ENCODE data around the gene PRB3.

PRB3 gene

GRCh38 chr12:11269607-11270006, at the start of gene PRB3:
TSS of gene PRB3 (minus strand) at chr12:11269707. CDS start at chr12:11269669, 38 bp downstream.
- DNase-seq (ENCODE audit: low read depth) = no peak
- H3K4me3 ChIP-seq (ENCODE audit: low read length) = no peak within 1 kb of the TSS
- TF ChIP-seq CTCF (conservative IDR thresholded peaks at IDR 0.05; ENCODE audit: low read depth, low read length) = no peak

DNA sequence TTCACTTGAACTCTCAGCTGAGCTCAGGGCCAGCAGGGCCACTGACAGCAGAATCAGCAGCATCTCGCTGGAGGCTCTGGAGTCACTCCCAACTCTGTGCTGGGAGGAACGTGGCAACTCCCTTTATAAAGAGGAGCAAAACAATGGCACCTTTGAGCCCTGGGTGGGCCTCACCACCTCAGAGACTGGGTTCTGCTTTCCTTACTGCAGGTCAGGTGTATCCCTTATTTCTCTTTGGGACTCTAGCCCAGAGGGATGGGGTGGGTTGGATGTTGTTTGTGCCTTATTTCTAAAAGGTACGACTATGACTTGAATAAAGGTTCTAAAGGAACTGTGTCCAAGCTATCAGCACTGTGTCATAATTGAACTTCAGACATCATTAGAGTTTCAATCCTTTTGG, 40.8 kb upstream of the PRB3 start, which contains the start of gene PRB4:
TSS of gene PRB4 (minus strand) at position 101 of the 400 bp plus-strand sequence. CDS start at position 63, 38 bp downstream.
- no peak within 1 kb of the TSS for H3K4me3 ChIP-seq (ENCODE audit: low read length)
- DNase-seq (ENCODE audit: low read depth) = no peak
- no peak for TF ChIP-seq CTCF (conservative IDR thresholded peaks at IDR 0.05; ENCODE audit: low read depth, low read length)

DNA sequence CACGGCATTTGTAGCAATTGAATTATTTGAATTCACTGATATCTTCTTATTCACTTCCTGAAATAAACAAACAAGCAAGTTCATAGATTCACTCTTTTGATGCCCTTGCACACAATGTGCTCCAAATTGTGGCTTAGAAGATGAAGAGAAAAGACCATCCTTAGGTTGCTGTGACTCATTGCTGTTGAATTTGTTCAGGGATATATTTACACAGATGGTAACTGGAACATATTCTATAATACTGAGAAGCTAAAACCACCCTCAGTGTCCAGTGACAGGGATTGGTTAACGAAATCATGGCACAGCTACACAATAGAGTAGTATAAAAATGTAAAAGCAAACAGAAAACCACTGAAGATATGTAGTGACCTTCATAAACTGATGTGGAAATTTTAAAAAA, 37.6 kb upstream of the PRB3 start:
- no peak for DNase-seq (ENCODE audit: low read depth)
- TF ChIP-seq CTCF (conservative IDR thresholded peaks at IDR 0.05; ENCODE audit: low read depth, low read length) = no peak

GRCh38 chr12:11273449-11273848, 3.9 kb upstream of the PRB3 start:
- H3K4me3 ChIP-seq (ENCODE audit: low read length) = no peak overlapping the region
- TF ChIP-seq CTCF (conservative IDR thresholded peaks at IDR 0.05; ENCODE audit: low read depth, low read length) = no peak
- DNase-seq (ENCODE audit: low read depth) = no peak

More for the DNA sequence above, 37.6 kb upstream of the PRB3 start:
- H3K4me3 ChIP-seq (ENCODE audit: low read length) = no peak overlapping the region

- DNase-seq (ENCODE audit: low read depth) = no peak
- no peak overlapping the region for H3K4me3 ChIP-seq (ENCODE audit: low read length)
- no peak for TF ChIP-seq CTCF (conservative IDR thresholded peaks at IDR 0.05; ENCODE audit: low read depth, low read length)
These were observed 5.0 kb downstream of the PRB3 start for GRCh38 chr12:11264501-11264900.

DNA sequence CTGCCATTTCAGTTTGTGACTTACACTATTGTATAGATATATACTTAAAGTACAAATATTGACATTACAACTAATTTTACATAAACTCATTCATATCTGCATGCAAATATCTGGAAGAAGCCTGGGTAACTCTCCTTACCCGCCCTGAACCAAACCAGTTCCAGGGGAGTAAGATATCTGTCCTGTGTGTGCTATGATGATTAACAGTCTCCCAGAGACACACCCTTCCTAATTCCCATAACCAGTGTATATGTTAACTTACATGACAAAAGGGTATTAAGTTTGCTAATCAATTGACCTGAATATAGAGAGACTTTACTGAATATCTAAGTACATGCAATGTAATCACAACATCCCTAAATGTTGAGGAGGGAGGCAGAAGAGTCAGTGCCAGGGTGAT, 23.0 kb downstream of the PRB3 start:
- TF ChIP-seq CTCF (conservative IDR thresholded peaks at IDR 0.05; ENCODE audit: low read depth, low read length) = no peak
- DNase-seq (ENCODE audit: low read depth) = no peak
- H3K4me3 ChIP-seq (ENCODE audit: low read length) = no peak overlapping the region

DNA sequence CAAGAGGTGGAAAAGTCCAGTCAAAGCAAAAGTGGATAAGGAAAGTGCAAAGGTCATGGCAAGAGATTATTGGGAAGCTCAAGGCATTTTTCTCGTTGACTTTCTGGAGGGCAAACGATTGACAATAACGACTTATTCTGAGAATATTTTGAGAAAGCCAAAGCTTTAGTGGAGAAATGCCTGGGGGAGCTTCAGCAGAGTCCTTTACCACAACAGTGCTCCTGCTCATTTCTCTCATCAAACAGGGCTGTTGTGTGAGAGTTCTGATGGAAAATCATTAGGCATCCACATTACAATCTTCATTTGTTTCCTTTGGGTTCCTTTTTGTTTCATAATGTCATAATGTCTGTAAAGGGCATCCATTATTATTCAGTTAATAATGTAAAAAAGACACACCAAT, 26.9 kb downstream of the PRB3 start:
- TF ChIP-seq CTCF (conservative IDR thresholded peaks at IDR 0.05; ENCODE audit: low read depth, low read length) = no peak
- no peak for DNase-seq (ENCODE audit: low read depth)
- H3K4me3 ChIP-seq (ENCODE audit: low read length) = no peak overlapping the region
